HUES48 (cell line): ENCODE measurements around the gene ECE1.

ENCODE experiments used
- H3K27ac ChIP-seq: one replicate; pipeline ENCODE4 v1.7.0; 2013; ENCODE audit warnings: low read depth, low read length, inconsistent platforms
- H3K27me3 ChIP-seq: 2 replicates; pipeline ENCODE4 v1.6.1; 2013; ENCODE audit warnings: mild to moderate bottlenecking, low read length; ENCODE audit not compliant: control insufficient read depth, insufficient read depth
- H3K36me3 ChIP-seq: 2 replicates; pipeline ENCODE4 v1.6.1; 2013; ENCODE audit warnings: low read length; ENCODE audit not compliant: control insufficient read depth, insufficient read depth
- H3K4me1 ChIP-seq: 2 replicates; pipeline ENCODE4 v1.6.1; 2013; ENCODE audit warnings: mild to moderate bottlenecking, low read length; ENCODE audit not compliant: control insufficient read depth, insufficient read depth
- H3K4me3 ChIP-seq: 2 replicates; pipeline ENCODE4 v1.5.1; 2013; ENCODE audit warnings: mild to moderate bottlenecking, low read depth, low read length
- H3K9ac ChIP-seq: 2 replicates; pipeline ENCODE4 v1.6.1; 2013; ENCODE audit warnings: mild to moderate bottlenecking, low read depth, low read length, moderate library complexity
- H3K9me3 ChIP-seq: 2 replicates; pipeline ENCODE4 v1.6.1; 2013; ENCODE audit warnings: low read length; ENCODE audit not compliant: control insufficient read depth, insufficient read depth

Gene ECE1

GRCh38 chr1:21272540-21272939, 17.7 kb downstream of the ECE1 start:
- H3K27me3 ChIP-seq, result no peaks in the 10 kb centered on the region
- no peak overlapping the region for H3K9ac ChIP-seq
- H3K27ac ChIP-seq, result no peak overlapping the region
- peaks cover 3% of the 10 kb centered on the region; the same call in 1 of the 2 replicates for H3K4me1 ChIP-seq
- no peaks in the 10 kb centered on the region for H3K9me3 ChIP-seq
- H3K36me3 ChIP-seq, result peaks cover 23% of the 10 kb centered on the region
- H3K4me3 ChIP-seq, result no peak overlapping the region

GRCh38 chr1:21271550-21271949, 18.7 kb downstream of the ECE1 start:
- no peak overlapping the region for H3K27ac ChIP-seq
- H3K9ac ChIP-seq, result no peak overlapping the region
- no peak overlapping the region for H3K4me3 ChIP-seq
- H3K9me3 ChIP-seq, result no peaks in the 10 kb centered on the region
- no peaks in the 10 kb centered on the region for H3K27me3 ChIP-seq
- no peaks in the 10 kb centered on the region for H3K4me1 ChIP-seq
- peaks cover 24% of the 10 kb centered on the region for H3K36me3 ChIP-seq

DNA sequence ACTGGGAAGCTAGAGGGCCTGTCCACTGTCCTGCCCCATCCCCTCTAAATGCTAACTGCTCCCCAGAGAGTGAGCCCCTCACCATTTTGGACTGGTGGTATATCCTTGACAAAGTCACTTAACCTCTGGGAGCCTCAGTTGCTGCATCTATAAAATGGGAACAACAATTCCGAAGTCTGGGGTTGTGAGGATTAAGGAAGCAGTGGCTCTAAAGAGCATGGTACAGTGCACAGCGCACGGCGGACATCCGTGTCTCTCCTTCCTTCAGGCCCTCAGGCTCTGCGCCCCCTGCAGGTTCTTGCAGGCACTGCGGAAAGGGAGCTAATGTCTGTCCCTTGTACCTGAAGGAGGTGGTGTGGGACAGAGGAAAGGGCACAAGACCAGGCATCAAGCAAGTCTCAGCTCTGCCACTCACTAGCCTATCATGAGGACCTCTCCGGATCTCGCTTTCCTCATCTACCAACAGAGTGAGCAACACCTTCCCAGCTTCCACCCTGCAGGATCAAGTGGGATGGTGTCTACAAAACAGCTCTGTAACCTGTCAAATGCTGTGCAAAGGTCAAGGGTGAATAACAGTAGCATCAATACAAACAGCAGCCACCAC, 20.1 kb downstream of the ECE1 start:
- Histone ChIP-seq H3K9me3 (no peaks in the 10 kb centered on the region), H3K9ac (no peak overlapping the region), H3K4me3 (no peak overlapping the region), H3K36me3 (peaks cover 24% of the 10 kb centered on the region), H3K27ac (no peak overlapping the region), H3K27me3 (no peaks in the 10 kb centered on the region), H3K4me1 (no peaks in the 10 kb centered on the region)

GRCh38 chr1:21269461-21270085, 20.7 kb downstream of the ECE1 start:
- Histone ChIP-seq H3K9me3 (no peaks in the 10 kb centered on the region), H3K4me1 (no peaks in the 10 kb centered on the region), H3K27me3 (no peaks in the 10 kb centered on the region), H3K36me3 (peaks cover 24% of the 10 kb centered on the region), H3K4me3 (no peak overlapping the region), H3K9ac (no peak overlapping the region), H3K27ac (no peak overlapping the region)

- Histone ChIP-seq H3K9ac (no peak overlapping the region), H3K4me3 (no peak overlapping the region), H3K27me3 (no peaks in the 10 kb centered on the region), H3K9me3 (no peaks in the 10 kb centered on the region), H3K4me1 (no peaks in the 10 kb centered on the region), H3K27ac (no peak overlapping the region), H3K36me3 (peaks cover 24% of the 10 kb centered on the region)
Measured at GRCh38 chr1:21268281-21269239, 21.7 kb downstream of the ECE1 start.

DNA sequence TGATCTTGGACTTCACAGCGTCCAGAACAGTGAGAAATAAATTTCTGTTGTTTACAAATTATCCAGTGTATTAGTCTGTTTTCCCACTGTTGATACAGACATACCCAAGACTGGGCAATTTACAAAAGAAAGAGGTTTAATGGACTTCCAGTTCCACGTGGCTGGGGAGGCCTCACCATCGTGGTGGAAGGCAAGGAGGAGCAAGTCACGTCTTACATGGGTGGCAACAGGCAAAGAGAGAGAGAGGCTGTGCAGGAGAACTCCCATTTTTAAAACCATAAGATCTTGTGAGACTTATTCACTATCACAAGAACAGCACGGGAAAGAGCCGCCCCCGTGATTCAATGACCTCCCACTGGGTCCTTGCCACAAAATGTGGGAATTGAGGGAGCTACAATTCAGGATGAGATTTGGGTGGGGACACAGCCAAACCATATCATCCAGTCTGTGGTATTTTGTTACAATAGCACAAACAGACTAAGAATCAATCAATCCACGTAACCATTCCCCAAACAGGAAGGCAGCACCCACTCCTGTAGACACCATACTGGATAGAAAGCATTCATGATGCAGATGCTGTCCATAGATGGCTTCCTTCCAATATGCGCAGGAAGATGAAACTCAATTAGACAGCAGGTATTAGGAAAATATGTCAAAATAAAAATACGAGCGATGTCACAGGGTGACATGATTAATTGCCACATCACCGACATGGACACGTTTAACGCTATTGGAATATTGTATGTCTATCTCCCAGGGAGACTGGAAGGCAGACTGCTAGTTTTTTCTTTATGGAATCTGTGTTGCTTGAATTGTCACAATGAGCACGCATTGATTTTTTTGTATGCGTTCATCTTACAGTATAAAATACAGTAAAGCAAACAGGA, 22.8 kb downstream of the ECE1 start:
- no peaks in the 10 kb centered on the region for H3K9me3 ChIP-seq
- H3K27me3 ChIP-seq, result no peaks in the 10 kb centered on the region
- no peak overlapping the region for H3K27ac ChIP-seq
- H3K36me3 ChIP-seq, result peaks cover 24% of the 10 kb centered on the region
- H3K4me1 ChIP-seq, result 0 out of 2 replicates have a peak, but pooled peaks cover 3% of the 10 kb centered on the region
- H3K9ac ChIP-seq, result no peak overlapping the region
- H3K4me3 ChIP-seq, result no peak overlapping the region

GRCh38 chr1:21266119-21266774, 24.0 kb downstream of the ECE1 start:
- Histone ChIP-seq H3K4me3 (no peak overlapping the region), H3K27ac (no peak overlapping the region), H3K9me3 (no peaks in the 10 kb centered on the region), H3K27me3 (no peaks in the 10 kb centered on the region), H3K9ac (no peak overlapping the region), H3K36me3 (peaks cover 21% of the 10 kb centered on the region), H3K4me1 (0 out of 2 replicates have a peak, but pooled peaks cover 10% of the 10 kb centered on the region)

DNA sequence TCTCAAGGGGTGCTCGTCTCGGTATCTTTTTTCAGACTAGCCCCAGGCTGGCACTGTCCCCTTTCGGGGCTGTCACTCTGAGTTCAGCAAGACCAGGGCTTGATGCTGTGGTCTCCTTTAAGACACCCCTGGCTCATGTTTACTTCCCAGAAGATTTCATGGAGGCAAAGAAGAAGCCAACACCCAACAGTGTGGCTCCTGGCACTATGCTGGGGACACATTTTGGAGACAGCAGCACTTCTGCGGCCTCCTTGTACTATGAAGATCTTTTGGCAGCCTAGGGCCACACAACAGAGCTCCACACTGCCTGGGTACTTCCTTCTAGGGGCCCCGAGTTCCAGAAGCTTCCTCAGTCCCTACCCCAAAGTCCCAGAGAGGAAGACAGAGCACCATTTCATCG, 24.6 kb downstream of the ECE1 start:
- no peak overlapping the region for H3K27ac ChIP-seq
- H3K4me3 ChIP-seq, result no peak overlapping the region
- 0 out of 2 replicates have a peak, but pooled peaks cover 10% of the 10 kb centered on the region for H3K4me1 ChIP-seq
- H3K36me3 ChIP-seq, result peaks cover 21% of the 10 kb centered on the region
- no peaks in the 10 kb centered on the region for H3K9me3 ChIP-seq
- H3K27me3 ChIP-seq, result no peaks in the 10 kb centered on the region
- no peak overlapping the region for H3K9ac ChIP-seq

GRCh38 chr1:21264898-21265297, 25.4 kb downstream of the ECE1 start:
- Histone ChIP-seq H3K27ac (no peak overlapping the region), H3K4me1 (0 out of 2 replicates have a peak, but pooled peaks cover 10% of the 10 kb centered on the region)

DNA sequence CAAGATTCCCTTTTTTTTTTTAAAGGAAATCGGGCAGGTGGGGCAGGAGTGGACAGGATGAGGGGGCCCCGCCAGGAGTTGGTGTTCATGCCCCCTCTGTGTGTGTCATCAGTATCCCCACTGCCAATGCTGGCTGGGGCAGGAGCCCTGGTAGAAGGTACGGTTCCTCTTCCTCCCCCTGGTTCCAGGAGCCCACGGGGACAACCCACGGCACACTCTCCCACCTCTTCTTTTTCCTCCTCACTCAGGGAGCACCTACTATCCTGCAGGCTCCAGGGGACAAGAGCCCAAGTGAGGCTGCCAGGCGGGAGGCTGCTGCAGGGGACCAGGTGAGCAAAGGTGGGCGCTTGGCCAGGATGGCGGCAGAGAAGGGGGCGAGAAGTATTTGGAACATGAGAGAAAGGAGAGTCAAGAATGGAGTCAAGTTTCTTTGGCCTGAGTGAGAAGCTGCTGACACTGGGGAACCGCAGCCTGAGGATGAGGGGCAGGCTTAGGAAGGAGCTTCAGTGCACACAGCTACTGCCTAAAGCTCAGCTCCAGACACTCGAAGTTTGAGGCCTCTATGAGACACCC, 26.5 kb downstream of the ECE1 start:
- Histone ChIP-seq H3K9ac (no peak overlapping the region), H3K27me3 (no peaks in the 10 kb centered on the region), H3K4me3 (no peak overlapping the region), H3K9me3 (no peaks in the 10 kb centered on the region), H3K36me3 (peaks cover 10% of the 10 kb centered on the region), H3K27ac (no peak overlapping the region), H3K4me1 (0 out of 2 replicates have a peak, but pooled peaks cover 10% of the 10 kb centered on the region)

More at GRCh38 chr1:21264898-21265297, 25.4 kb downstream of the ECE1 start:
- Histone ChIP-seq H3K9me3 (no peaks in the 10 kb centered on the region), H3K27me3 (no peaks in the 10 kb centered on the region), H3K9ac (no peak overlapping the region), H3K36me3 (peaks cover 21% of the 10 kb centered on the region), H3K4me3 (no peak overlapping the region)
